Measurements from ENCODE around the gene THAP12.

DNA sequence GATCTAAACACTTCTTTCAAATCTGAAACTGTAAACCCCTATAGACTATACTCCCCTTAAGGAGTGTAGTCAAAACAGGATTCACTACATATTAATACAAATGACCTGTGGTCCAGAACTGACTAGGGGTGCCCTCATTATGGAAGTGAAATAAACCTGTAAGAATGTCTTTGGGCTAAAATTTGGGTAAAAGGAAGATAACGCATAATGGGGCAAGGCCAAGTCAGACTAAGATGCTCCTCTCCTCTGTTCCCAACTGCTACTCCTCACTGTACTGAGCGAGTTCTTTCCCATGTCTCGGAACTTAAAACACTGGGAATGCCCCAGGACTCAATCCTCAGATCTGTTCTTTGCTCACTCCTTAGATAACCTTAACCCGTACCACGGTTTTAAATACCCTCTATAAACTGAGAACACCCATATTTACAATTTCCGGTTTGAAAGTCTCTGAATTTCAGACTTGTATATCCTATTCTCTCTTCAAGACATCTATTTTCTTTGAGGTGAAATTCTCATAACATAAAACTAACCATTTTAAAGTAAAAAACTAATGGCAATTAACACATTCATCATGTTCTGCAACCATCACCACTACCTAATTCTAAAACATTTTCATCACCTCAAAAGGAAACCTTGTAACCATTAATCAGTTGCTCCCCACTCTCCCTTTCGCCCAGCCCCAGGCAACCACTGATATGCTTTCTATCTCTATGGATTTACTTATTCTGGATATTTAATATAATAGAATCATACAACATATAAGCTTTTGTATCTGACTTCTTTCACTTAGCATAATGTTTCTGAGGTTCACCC is 4.0 kb downstream of the THAP12 start:
- TF ChIP-seq, protein P1, sequence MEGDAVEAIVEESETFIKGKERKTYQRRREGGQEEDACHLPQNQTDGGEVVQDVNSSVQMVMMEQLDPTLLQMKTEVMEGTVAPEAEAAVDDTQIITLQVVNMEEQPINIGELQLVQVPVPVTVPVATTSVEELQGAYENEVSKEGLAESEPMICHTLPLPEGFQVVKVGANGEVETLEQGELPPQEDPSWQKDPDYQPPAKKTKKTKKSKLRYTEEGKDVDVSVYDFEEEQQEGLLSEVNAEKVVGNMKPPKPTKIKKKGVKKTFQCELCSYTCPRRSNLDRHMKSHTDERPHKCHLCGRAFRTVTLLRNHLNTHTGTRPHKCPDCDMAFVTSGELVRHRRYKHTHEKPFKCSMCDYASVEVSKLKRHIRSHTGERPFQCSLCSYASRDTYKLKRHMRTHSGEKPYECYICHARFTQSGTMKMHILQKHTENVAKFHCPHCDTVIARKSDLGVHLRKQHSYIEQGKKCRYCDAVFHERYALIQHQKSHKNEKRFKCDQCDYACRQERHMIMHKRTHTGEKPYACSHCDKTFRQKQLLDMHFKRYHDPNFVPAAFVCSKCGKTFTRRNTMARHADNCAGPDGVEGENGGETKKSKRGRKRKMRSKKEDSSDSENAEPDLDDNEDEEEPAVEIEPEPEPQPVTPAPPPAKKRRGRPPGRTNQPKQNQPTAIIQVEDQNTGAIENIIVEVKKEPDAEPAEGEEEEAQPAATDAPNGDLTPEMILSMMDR (IDR thresholded peaks at IDR 0.05), result no peak
- TF ChIP-seq ZNF281 (CRISPR knock-in tag; IDR thresholded peaks at IDR 0.05), result no peak
- TF ChIP-seq, protein P2, sequence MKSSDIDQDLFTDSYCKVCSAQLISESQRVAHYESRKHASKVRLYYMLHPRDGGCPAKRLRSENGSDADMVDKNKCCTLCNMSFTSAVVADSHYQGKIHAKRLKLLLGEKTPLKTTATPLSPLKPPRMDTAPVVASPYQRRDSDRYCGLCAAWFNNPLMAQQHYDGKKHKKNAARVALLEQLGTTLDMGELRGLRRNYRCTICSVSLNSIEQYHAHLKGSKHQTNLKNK (CRISPR knock-in tag; IDR thresholded peaks at IDR 0.05), result no peak
